IgD-negative memory B cell (primary cell): ENCODE results near the gene CAPZB. TPM values are rescaled to one million over a fixed set of nuclear protein-coding genes. Genes with fewer than 3 reads are reported as not detected.

Source experiments
- H3K27ac Mint-ChIP-seq, 3 donors: one replicate each; pipeline ENCODE4 v1.8.0; 2020 to 2022; ENCODE audit warnings: mild to moderate bottlenecking in 3 of 3, mixed read lengths in 3 of 3, moderate library complexity in 1 of 3
- H3K27me3 Mint-ChIP-seq: one replicate; pipeline ENCODE4 v1.8.0; 2021; ENCODE audit warnings: mixed read lengths
- H3K36me3 Mint-ChIP-seq: one replicate; pipeline ENCODE4 v1.8.0; 2020; ENCODE audit warnings: mild to moderate bottlenecking, mixed read lengths
- H3K4me1 Mint-ChIP-seq, 3 donors: one replicate each; pipeline ENCODE4 v1.8.0; 2020 to 2022; ENCODE audit warnings: mixed read lengths in 3 of 3, mild to moderate bottlenecking in 1 of 3
- H3K4me3 Mint-ChIP-seq, 4 donors: one replicate each; pipeline ENCODE4 v1.8.0; 2020 to 2022; ENCODE audit warnings: mild to moderate bottlenecking in 4 of 4, mixed read lengths in 4 of 4, moderate library complexity in 3 of 4
- H3K9me3 Mint-ChIP-seq, 3 donors: one replicate each; pipeline ENCODE4 v1.8.0; 2020 to 2021; ENCODE audit warnings: mixed read lengths in 3 of 3, mild to moderate bottlenecking in 1 of 3
- polyA plus RNA-seq: library from polyadenylated mRNA; unstranded; fragments of 300-500 nt; fragmentation: Illumina TruSeq; gene quantifications from one replicate; pipeline ENCODE4 v1.2.3, GENCODE V29; 2021

The CAPZB gene
- polyA plus RNA-seq, 1 donor from 2014 or later, result 419 TPM

- H3K9me3 Mint-ChIP-seq, result no peaks in the 10 kb centered on the region
- H3K27me3 Mint-ChIP-seq, result no peaks in the 10 kb centered on the region
- H3K36me3 Mint-ChIP-seq, result no peaks in the 10 kb centered on the region
- H3K4me1 Mint-ChIP-seq, result peaks cover 43 to 56% (median 47%) of the 10 kb centered on the region in 3 donors
- H3K4me3 Mint-ChIP-seq, result peak overlapping the region; percentile 87 to 97 (median 95)
- peak overlapping the region; percentile 93 to 97 (median 97) for H3K27ac Mint-ChIP-seq
These were observed 971 bp downstream of the CAPZB start for GRCh38 chr1:19484338-19484797.

GRCh38 chr1:19483691-19484090 is 1.6 kb downstream of the CAPZB start:
- Mint-ChIP-seq H3K27ac (peak overlapping the region; percentile 93 to 97 (median 97)), H3K4me3 (peak overlapping the region; percentile 87 to 97 (median 95)), H3K4me1 (peaks cover 47 to 58% (median 48%) of the 10 kb centered on the region in 3 donors), H3K27me3 (no peaks in the 10 kb centered on the region), H3K9me3 (no peaks in the 10 kb centered on the region), H3K36me3 (no peaks in the 10 kb centered on the region)

GRCh38 chr1:19483261-19483660 is 2.1 kb downstream of the CAPZB start:
- H3K4me3 Mint-ChIP-seq, result peak overlapping the region; percentile 87 to 97 (median 95)
- H3K4me1 Mint-ChIP-seq, result peaks cover 48 to 60% (median 52%) of the 10 kb centered on the region in 3 donors
- H3K27me3 Mint-ChIP-seq, result no peaks in the 10 kb centered on the region
- peak overlapping the region; percentile 93 to 97 (median 97) for H3K27ac Mint-ChIP-seq
- peaks cover under 1% of the 10 kb centered on the region for H3K36me3 Mint-ChIP-seq
- H3K9me3 Mint-ChIP-seq, result no peaks in the 10 kb centered on the region

GRCh38 chr1:19481826-19482398 is 3.4 kb downstream of the CAPZB start:
- H3K27me3 Mint-ChIP-seq, result no peaks in the 10 kb centered on the region
- H3K36me3 Mint-ChIP-seq, result peaks cover 3% of the 10 kb centered on the region
- peaks cover 51 to 67% (median 59%) of the 10 kb centered on the region in 3 donors for H3K4me1 Mint-ChIP-seq
- no peaks in the 10 kb centered on the region for H3K9me3 Mint-ChIP-seq
- peak overlapping the region in 2 of 3 donors; percentile 12 to 97 for H3K27ac Mint-ChIP-seq
- H3K4me3 Mint-ChIP-seq, result peak overlapping the region in 2 of 4 donors; percentile 67 to 97

GRCh38 chr1:19480282-19480681 is 5.1 kb downstream of the CAPZB start:
- H3K27ac Mint-ChIP-seq, result peak overlapping the region; percentile 39 to 93 (median 79)
- peaks cover 3% of the 10 kb centered on the region for H3K36me3 Mint-ChIP-seq
- H3K4me3 Mint-ChIP-seq, result peak overlapping the region in 3 of 4 donors; percentile 45 to 97 (median 78)
- H3K27me3 Mint-ChIP-seq, result no peaks in the 10 kb centered on the region
- no peaks in the 10 kb centered on the region for H3K9me3 Mint-ChIP-seq
- H3K4me1 Mint-ChIP-seq, result peaks cover 56 to 74% (median 64%) of the 10 kb centered on the region in 3 donors

- Mint-ChIP-seq H3K4me3 (peak overlapping the region; percentile 42 to 97 (median 70)), H3K36me3 (peaks cover 3% of the 10 kb centered on the region), H3K4me1 (peaks cover 56 to 81% (median 72%) of the 10 kb centered on the region in 3 donors), H3K9me3 (no peaks in the 10 kb centered on the region), H3K27me3 (no peaks in the 10 kb centered on the region), H3K27ac (peak overlapping the region; percentile 39 to 93 (median 79))
These were observed 5.8 kb downstream of the CAPZB start for GRCh38 chr1:19479351-19480120.

GRCh38 chr1:19478322-19478721 is 7.0 kb downstream of the CAPZB start:
- H3K4me1 Mint-ChIP-seq, result peaks cover 59 to 80% (median 69%) of the 10 kb centered on the region in 3 donors
- peak overlapping the region; percentile 79 to 92 (median 82) for H3K4me3 Mint-ChIP-seq
- H3K27me3 Mint-ChIP-seq, result no peaks in the 10 kb centered on the region
- H3K27ac Mint-ChIP-seq, result peak overlapping the region; percentile 93 to 98 (median 96)
- H3K36me3 Mint-ChIP-seq, result peaks cover 3% of the 10 kb centered on the region
- no peaks in the 10 kb centered on the region for H3K9me3 Mint-ChIP-seq

- Mint-ChIP-seq H3K36me3 (peaks cover 3% of the 10 kb centered on the region), H3K27ac (peak overlapping the region; percentile 93 to 98 (median 96)), H3K4me1 (peaks cover 51 to 78% (median 61%) of the 10 kb centered on the region in 3 donors), H3K4me3 (peak overlapping the region; percentile 79 to 92 (median 82)), H3K27me3 (no peaks in the 10 kb centered on the region), H3K9me3 (no peaks in the 10 kb centered on the region)
These were observed 7.8 kb downstream of the CAPZB start for GRCh38 chr1:19477284-19478249.

GRCh38 chr1:19476450-19477190 is 8.7 kb downstream of the CAPZB start:
- Mint-ChIP-seq H3K36me3 (peaks cover 3% of the 10 kb centered on the region), H3K27me3 (no peaks in the 10 kb centered on the region), H3K27ac (peak overlapping the region; percentile 93 to 98 (median 96)), H3K4me1 (peaks cover 52 to 76% (median 67%) of the 10 kb centered on the region in 3 donors), H3K4me3 (peak overlapping the region; percentile 79 to 92 (median 82)), H3K9me3 (no peaks in the 10 kb centered on the region)

- Mint-ChIP-seq H3K4me1 (peaks cover 57 to 78% (median 76%) of the 10 kb centered on the region in 3 donors), H3K27ac (peak overlapping the region; percentile 63 to 98 (median 75)), H3K9me3 (no peaks in the 10 kb centered on the region), H3K4me3 (peak overlapping the region in 2 of 4 donors; percentile 60 to 82), H3K27me3 (no peaks in the 10 kb centered on the region), H3K36me3 (peaks cover 3% of the 10 kb centered on the region)
These were observed 10.0 kb downstream of the CAPZB start for GRCh38 chr1:19475296-19475695.

- Mint-ChIP-seq H3K9me3 (no peaks in the 10 kb centered on the region), H3K4me1 (peaks cover 65 to 79% (median 70%) of the 10 kb centered on the region in 3 donors), H3K27me3 (no peaks in the 10 kb centered on the region), H3K36me3 (no peaks in the 10 kb centered on the region), H3K27ac (peak overlapping the region; percentile 32 to 89 (median 73)), H3K4me3 (peak overlapping the region in 3 of 4 donors; percentile 56 to 86 (median 80))
These were observed 13.2 kb downstream of the CAPZB start for GRCh38 chr1:19472174-19472573.

- Mint-ChIP-seq H3K9me3 (no peaks in the 10 kb centered on the region), H3K4me1 (peaks cover 52 to 80% (median 70%) of the 10 kb centered on the region in 3 donors), H3K36me3 (peaks cover 7% of the 10 kb centered on the region), H3K27ac (peak overlapping the region; percentile 88 to 98 (median 98)), H3K27me3 (no peaks in the 10 kb centered on the region), H3K4me3 (peak overlapping the region; percentile 85 to 98 (median 90))
These were observed 16.3 kb downstream of the CAPZB start for GRCh38 chr1:19469004-19469403.

- Mint-ChIP-seq H3K4me1 (peaks cover 54 to 83% (median 70%) of the 10 kb centered on the region in 3 donors), H3K9me3 (no peaks in the 10 kb centered on the region), H3K27ac (peak overlapping the region; percentile 88 to 98 (median 98)), H3K4me3 (peak overlapping the region; percentile 85 to 98 (median 90)), H3K36me3 (peaks cover 7% of the 10 kb centered on the region), H3K27me3 (no peaks in the 10 kb centered on the region)
These were observed 16.9 kb downstream of the CAPZB start for GRCh38 chr1:19468397-19468956.
